Measurements from ENCODE around the gene SPON1.

The SPON1 gene

GRCh38 chr11:14179116-14179820, 216.7 kb downstream of the SPON1 start:
- no peak for DNase-seq

DNA sequence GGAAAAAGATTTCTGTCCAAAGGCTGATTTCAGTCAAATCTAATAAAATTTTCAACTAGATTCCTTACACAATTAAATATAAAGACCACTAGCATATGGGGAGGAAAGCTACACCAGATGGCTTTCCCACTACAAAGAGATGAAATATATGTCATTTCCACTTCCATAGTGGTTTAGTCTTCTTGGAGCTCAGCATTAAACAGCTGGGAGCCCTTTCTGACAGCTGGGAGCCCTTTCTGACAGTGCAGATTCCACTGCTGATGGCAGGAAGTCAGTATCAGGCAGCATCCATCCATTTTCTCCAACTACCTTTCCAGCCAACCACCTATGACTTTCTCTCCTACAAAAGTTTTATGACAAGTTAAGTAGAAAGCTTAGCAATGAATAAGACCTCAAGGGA, 218.6 kb downstream of the SPON1 start:
- no peak for DNase-seq

DNA sequence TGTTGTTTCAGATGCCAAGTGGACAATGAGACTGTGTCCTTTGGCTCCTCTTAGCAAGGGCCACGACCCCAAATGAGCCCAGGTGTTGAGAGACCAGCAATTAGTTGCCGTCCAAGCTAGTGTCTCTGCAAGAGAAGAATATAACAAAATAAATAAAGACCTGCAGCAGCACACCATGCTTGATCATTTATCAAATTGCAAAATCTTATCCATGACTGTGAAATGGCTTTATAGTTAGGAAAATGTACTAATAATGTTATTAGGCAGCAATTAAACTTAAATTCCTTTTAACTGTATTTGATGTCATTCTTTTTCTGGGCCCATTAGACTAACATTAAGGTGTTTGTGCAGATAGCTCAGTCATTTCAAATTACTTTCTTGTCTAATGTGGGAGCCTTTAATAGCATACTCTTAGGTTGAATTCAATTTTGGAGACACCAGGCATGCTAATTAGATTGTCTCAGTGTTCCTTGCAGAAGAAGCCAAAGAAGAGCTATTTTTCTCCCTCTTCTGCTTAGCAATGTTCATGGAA, 220.4 kb downstream of the SPON1 start:
- no peak for DNase-seq

DNA sequence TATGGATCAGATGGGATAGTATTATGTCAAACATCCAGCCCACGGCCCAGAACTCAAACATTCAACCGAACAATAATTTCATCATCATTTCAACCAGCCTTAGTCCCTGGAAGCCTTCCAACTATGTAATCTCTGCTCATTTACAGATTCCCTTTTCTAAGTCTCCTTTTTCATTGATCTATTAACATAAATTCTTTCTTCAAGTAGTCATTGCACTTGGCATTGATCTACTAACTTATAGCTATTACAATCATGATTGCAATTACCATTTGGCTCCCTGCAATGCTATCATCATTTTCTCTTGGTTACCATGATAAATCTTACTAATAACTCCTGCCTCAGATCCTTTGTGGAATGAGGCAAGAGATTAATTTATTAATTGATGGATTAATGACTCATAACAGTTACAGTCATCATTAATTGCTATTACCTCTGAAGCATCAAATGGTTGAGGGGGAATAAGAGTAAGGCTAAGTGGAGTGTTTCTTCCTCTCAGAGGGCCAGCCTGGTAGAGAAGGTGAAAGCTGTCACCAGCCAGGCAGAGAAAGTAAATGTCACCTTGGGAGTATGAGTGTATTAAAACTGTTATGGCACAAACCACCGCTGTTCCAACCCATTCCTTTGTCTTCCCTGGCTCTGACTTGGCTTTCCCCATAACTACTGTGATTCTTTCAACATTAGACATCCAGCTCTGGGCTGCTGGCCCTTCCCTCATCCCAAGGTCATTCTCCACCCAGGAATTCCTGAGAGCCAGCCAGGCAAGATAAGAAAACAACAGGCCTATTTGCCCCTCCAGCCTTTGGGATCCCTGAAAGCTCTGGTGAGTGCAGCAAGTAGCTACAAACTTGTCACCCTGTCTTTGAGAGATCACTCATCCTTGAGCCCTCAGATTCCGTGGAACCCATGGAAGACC, 221.8 kb downstream of the SPON1 start:
- DNase-seq = no peak

DNA sequence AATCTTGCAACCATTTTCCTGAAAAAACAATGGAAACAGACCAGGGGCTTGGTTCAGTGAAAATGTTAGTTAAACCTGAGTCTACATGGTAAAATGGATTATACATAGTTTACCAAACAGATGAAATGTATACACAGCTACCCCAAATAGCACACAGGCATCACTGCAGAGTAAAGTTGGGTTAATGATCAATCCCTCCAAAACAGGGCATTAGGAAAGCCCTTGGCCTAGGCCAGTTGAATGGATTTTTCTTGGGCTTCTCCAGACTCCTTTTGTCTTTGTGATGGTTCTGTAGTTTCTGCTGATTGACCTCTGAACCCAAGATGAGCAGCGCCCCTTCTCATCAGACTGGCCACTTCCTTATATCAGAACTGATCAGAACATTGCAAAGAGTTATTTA, 222.9 kb downstream of the SPON1 start:
- DNase-seq = no peak

GRCh38 chr11:14186046-14186775, 223.7 kb downstream of the SPON1 start:
- no peak for DNase-seq

DNA sequence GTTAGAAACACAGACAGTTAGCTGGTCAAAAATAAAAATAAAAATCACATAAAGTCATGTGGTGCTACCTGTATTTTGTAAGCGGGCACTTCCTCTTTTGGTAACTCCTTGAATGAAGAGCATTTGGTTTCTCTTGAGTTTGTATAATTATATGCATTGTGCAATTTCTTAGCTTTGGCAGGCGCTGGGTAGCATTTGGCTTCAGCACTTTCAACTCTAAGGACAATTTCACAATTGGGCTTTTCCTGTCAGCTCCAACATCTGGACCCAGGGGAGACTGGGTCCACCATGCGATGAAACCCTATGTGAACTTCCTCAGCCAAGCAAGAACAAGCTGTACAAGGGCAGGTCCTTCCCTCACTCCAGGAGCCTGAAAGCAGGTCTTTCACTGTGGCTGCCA, 227.4 kb downstream of the SPON1 start:
- peak in 2 of 56 donors; percentile 10 to 20 for DNase-seq

DNA sequence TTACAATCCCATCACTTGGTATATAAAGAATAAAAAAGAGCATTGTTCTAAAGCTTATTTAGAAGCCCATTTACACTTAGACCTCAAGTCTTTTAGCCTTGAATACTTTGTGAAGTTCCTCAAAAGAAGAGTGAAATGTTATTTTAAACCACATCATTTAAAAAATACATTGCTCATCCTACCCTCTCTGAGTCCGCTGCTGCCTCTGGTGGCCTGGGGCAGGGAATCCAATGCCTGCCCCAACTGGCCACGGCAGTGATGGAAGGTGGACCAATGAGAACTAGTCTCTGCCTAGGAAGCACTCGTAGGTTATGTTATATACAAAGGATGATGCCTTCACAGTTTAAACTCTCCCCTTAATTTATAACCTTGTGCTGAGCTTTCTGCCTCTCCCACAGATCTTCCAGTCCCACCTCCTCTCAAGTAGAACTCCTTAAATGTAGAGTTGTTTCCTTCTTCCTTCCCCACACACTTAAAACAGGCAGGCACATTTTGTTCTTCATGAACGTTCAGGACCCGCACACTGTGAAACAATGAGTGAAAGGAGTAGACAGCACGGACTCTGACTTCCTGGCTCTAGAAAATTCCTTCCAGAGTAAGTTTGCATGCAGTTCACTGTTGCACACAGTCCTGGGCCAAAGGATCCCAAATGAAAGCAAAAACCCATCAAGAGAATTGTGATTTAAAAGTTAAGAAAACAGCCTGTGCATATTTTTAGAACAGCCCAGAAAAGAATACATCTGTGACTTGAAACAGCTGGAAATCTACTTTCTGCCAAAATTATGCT, 228.7 kb downstream of the SPON1 start:
- DNase-seq = no peak

DNA sequence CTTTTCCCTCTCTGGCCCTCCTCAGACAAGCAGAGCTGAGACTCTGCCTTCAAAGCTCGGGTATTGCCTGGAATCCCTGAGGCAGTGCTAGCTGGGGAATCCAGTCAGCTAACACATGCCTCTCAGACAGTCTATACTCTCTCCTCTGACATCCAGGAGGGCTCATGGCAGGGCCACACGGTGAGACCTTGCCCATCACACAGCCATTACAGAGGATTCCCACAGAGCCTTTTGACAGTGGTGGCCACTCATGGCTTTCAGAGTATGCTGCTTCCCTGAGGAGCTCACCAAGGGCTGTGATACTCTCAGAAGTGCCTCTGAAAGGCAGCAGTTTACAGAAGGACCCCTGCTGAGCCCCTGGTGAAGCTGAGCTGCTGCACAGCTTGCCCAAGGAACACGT, 231.1 kb downstream of the SPON1 start:
- no peak for DNase-seq

GRCh38 chr11:14202251-14203196, 240.0 kb downstream of the SPON1 start:
- peak in 1 of 56 donors; percentile 18 for DNase-seq

GRCh38 chr11:14203321-14203720, 240.8 kb downstream of the SPON1 start:
- DNase-seq = no peak

DNA sequence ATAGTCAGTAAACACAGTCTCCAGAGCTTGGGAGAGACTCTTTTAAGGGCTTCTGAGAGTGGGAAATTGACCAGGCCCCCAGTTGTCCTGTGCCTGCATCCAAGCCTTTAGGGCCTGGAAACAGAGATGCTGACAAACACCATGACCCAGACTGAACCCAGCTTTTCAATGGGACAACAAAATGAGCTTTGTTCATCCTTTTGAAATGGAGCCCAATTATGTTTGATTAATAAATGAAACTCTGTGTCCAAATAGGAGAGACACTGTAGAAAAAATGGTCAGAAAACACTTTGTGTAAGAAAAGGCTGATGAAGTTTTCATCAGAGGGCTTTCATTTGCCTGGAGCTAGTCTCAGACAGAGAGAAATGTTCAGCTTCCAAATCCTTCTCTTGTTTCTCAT, 250.5 kb downstream of the SPON1 start:
- no peak for DNase-seq

- DNase-seq = no peak
These were observed 256.2 kb downstream of the SPON1 start for GRCh38 chr11:14218728-14219127.

GRCh38 chr11:14223636-14224288, 261.2 kb downstream of the SPON1 start:
- no peak for DNase-seq

GRCh38 chr11:14224395-14224794, 261.9 kb downstream of the SPON1 start:
- DNase-seq = no peak

- DNase-seq = no peak
These were observed 263.1 kb downstream of the SPON1 start for GRCh38 chr11:14225666-14226065.

GRCh38 chr11:14228356-14228755, 265.8 kb downstream of the SPON1 start:
- no peak for DNase-seq

- DNase-seq = no peak
These were observed 266.9 kb downstream of the SPON1 start for GRCh38 chr11:14229472-14229871.

DNA sequence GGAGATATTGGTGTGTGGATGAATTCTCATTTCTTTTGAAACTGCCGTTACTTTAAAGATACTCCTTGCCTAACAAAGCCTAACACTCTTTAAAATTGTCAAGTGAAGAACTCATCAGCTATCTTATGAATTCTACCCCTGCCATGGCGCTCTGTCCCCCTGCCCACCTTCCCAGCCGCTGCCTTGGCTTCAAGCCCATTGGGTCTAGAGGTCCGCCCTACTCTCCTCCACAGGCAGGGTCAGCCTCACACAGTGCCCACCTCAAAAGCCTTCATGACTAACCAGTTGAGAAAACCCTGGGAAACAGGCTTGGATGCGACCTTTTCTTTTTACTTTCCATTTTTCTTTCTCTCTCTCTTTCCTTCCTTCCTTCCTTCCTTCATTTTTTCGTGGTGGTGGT, 267.9 kb downstream of the SPON1 start:
- DNase-seq = no peak
